Fibroblast of skin of back (primary cell): ENCODE measurements around the gene ORC5.
"Not testable (repeated sequence)": the region's sequence is repeated elsewhere in the genome, so short reads cannot be mapped to it uniquely, and the experiment has no call there.

ENCODE experiments used
- DNase-seq: peaks from one replicate; pipeline ENCODE4 v3.0.0-alpha.2; 2013

Gene ORC5

GRCh38 chr7:104185346-104185745 is 22.5 kb downstream of the ORC5 start:
- no peak for DNase-seq

- DNase-seq = peak; percentile 9
These were observed 28.6 kb downstream of the ORC5 start for GRCh38 chr7:104179178-104179577.

GRCh38 chr7:104177565-104178083 is 30.2 kb downstream of the ORC5 start:
- DNase-seq = not testable (repeated sequence)

GRCh38 chr7:104176332-104176731 is 31.5 kb downstream of the ORC5 start:
- DNase-seq = no peak

GRCh38 chr7:104175361-104175984 is 32.3 kb downstream of the ORC5 start:
- DNase-seq = no peak

GRCh38 chr7:104174798-104175197 is 33.0 kb downstream of the ORC5 start:
- no peak for DNase-seq

GRCh38 chr7:104162081-104162480 is 45.7 kb downstream of the ORC5 start:
- DNase-seq = no peak

- no peak for DNase-seq
These were observed 46.6 kb downstream of the ORC5 start for GRCh38 chr7:104161244-104161643.

- DNase-seq = peak; percentile 5
These were observed 47.4 kb downstream of the ORC5 start for GRCh38 chr7:104160375-104160774.

GRCh38 chr7:104156842-104157277 is 51.0 kb downstream of the ORC5 start:
- DNase-seq = peak; percentile 20

GRCh38 chr7:104153287-104153686 is 54.5 kb downstream of the ORC5 start:
- DNase-seq = no peak

GRCh38 chr7:104152468-104152867 is 55.3 kb downstream of the ORC5 start:
- DNase-seq = no peak

GRCh38 chr7:104150470-104150869 is 57.3 kb downstream of the ORC5 start:
- no peak for DNase-seq

- DNase-seq = no peak
These were observed 58.0 kb downstream of the ORC5 start for GRCh38 chr7:104149822-104150221.

GRCh38 chr7:104142147-104142546 is 65.7 kb downstream of the ORC5 start:
- no peak for DNase-seq

- peak; percentile 81 for DNase-seq
These were observed 69.8 kb downstream of the ORC5 start for GRCh38 chr7:104137971-104138370.

- no peak for DNase-seq
These were observed 70.3 kb downstream of the ORC5 start for GRCh38 chr7:104137511-104137910.

GRCh38 chr7:104136981-104137380 is 70.8 kb downstream of the ORC5 start:
- no peak for DNase-seq

GRCh38 chr7:104136561-104136960 is 71.3 kb downstream of the ORC5 start:
- DNase-seq = no peak

GRCh38 chr7:104135760-104136558 is 71.9 kb downstream of the ORC5 start:
- no peak for DNase-seq

GRCh38 chr7:104133238-104133637 is 74.6 kb downstream of the ORC5 start:
- no peak for DNase-seq

- DNase-seq = no peak
These were observed 77.1 kb downstream of the ORC5 start for GRCh38 chr7:104130726-104131125.

GRCh38 chr7:104127204-104127603 is 80.6 kb downstream of the ORC5 start:
- no peak for DNase-seq

GRCh38 chr7:104126411-104126841 is 81.4 kb downstream of the ORC5 start:
- DNase-seq = no peak
